HG02884 (cell line): ENCODE data around the gene CNPY3.
A peak's percentile ranks its signal among the peaks of the same experiment; 100 is the strongest.
"Not testable (repeated sequence)": the region's sequence is repeated elsewhere in the genome, so short reads cannot be mapped to it uniquely, and the experiment has no call there.

ENCODE experiments used
- ATAC-seq: cut with Tn5 transposase; IDR thresholded peaks from one replicate; pipeline ENCODE4 v1.9.1; 2021; ENCODE audit warnings: mild to moderate bottlenecking, moderate library complexity; ENCODE audit not compliant: unreplicated experiment

CNPY3 gene

DNA sequence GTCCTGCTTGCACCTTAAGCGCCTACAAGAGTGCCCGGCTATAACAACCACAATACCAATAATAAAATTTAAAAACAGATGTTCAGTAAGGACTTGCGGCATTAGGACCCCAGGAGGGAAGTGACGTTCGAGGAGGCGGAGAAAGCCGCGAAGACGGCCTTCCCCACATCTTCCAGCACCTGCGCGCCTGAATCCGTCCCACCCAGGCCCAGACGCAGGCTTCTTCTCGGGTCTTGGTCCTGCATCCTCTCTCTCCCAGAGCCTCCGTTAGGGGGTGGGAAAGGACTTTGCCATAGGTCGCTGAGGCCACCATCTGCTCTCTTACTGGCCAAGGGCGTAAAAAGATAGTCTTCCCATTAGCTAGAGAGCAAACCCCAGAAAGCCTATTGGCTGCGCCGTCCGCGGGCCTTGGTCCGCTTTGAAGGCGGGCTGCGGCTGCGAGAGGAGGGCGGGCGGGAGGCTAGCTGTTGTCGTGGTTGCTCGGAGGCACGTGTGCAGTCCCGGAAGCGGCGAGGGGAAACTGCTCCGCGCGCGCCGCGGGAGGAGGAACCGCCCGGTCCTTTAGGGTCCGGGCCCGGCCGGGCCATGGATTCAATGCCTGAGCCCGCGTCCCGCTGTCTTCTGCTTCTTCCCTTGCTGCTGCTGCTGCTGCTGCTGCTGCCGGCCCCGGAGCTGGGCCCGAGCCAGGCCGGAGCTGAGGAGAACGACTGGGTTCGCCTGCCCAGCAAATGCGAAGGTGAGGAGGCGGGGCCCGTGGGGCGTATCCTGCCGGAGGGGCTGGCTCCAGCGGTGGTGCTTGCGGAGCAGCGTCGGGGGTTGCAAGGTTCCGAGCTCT lies at the start of gene CNPY3:
Gene CNPY3, plus strand, starts transcription at position 495 of the 835 bp plus-strand sequence. Its CDS starts 91 bp downstream, at position 586.
- ATAC-seq = peak; percentile 63

DNA sequence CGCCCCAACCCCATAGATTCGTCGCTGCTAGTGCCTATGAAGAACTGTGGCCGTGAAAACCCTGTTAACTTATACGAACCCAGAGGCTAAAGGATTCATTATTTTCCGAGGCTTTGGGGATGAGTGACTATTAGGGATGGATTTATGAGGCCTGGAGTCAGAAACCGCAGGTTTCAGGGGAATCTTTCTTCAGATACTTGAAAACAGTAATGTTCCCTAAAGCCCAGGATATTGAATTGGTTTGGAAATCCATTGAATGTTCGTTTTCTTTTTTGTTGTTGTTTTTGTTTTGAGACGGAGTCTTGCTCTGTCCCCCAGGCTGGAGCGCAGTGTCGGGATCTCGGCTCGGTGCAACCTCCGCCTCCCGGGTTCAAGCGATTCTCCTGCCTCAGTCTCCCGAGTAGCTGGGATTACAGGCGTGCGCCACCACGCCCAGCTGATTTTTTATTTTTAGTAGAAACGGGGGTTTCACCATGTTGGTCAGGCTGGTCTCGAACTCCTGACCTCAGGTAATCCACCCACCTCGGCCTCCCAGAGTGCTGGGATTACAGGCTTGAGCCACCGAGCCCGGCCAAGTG lies 49.0 kb upstream of the CNPY3 start:
- ATAC-seq = not testable (repeated sequence)

DNA sequence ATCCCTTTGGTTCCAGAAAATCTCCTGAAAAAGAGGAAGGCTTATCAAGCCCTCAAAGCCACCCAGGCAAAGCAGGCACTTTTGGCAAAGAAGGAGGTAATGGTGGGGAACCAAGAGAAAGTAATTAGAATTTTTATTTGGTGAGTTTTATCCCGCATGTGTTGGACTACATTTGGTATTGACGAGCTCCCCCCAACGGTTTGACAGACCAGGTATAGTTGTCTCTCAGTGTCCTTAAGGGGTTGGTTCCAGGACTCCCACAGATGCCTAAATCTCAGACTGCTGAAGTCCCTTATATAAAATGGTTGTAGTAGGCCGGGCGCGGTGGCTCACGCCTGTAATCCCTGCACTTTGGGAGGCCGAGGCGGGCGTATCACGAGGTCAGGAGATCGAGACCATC lies 48.4 kb upstream of the CNPY3 start:
- ATAC-seq = not testable (repeated sequence)

DNA sequence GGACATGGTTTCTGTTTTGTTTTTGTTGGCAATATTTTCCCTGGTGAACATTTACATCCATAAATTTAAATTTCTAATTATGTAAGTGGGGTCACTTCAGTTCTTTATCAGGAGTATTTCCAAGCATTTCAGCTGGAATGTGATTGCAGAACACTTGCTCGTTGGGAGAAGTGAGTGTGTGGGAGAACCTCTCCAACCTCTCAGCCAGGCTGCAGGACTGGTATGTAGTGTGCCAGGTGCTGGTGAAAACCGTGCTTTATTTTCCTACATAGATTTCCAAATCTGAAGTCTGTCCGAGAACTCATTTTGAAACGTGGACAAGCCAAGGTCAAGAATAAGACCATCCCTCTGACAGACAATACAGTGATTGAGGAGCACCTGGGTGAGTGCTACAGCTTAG lies 43.6 kb upstream of the CNPY3 start:
- ATAC-seq = no peak

DNA sequence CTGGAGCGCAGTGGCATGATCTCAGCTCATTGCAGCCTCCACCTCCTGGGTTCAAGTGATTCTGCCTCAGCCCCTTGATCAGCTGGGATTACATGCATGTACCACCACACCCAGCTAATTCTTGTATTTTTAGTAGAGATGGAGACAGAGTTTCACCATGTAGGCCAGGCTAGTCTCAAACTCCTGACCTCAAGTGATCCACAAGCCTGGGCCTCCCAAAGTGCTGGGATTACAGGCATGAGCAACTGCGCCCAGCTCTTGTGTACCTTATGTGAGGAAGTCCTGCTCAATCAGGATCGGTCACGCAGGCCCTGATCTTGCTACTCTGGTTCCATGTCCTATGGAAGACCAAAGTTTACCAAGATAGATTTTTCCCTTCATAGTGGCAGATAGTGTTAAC lies 41.1 kb upstream of the CNPY3 start:
- ATAC-seq = not testable (repeated sequence)

DNA sequence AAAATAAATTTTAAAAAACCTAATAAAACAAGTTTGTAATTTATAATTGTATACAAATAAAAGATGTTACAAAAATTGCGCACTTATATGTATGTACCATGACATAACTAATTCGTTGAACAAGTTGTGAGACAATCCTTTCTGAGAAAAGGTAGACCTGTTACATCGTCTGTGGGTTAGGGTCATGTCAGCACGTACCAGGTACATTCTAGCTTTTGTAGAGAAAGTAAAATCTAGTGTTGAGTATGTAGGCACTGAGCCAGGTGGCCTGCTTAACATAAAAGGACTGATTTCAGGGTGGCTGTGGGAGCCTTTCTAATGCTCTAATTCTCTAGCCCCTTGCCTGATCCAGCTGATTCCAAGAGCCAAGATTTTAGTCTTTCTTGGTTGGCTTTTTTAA lies 39.5 kb upstream of the CNPY3 start:
- no peak for ATAC-seq

DNA sequence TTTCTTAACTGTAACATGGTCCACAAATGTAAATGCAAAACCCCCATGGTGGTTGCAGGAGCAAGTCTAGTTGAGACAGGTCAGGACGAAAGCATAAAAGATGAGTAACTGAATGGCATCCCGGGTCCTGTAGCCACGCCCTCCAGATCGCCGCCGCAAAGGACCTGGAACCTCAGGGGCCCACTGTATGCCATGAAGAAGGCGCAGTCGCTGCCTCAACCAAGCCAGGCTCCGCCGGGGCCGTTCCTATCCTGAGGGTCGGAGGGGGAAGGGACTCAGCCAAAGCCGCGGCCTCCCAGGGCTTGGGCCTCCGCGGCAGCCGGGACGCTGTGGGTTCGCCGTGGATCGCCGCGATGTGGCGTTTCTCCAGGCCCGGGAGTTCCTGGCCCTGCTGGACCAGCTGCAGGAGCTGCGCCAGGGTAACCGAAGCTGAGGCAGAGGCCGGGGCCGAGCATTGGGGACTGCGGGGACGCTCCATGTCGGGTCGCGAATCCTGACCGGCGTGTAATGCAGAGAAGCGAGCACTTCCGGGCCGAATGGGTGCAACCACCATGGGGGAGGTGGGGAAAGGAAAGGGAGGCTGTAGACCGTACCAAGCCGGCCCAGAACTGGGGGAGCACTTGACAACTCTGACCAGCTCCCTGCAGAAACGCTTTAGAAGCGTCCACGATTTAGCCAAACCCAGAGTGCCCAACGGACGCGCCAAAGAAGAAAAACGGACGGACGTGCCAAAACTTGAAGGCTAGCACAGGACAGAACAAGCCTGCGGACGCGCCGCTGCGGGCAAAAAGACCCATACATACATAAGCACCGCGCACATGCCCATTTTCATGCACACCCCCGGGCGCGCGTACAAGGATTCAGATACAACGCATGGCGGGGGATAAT lies 38.7 kb upstream of the CNPY3 start:
- peak; percentile 76 for ATAC-seq

DNA sequence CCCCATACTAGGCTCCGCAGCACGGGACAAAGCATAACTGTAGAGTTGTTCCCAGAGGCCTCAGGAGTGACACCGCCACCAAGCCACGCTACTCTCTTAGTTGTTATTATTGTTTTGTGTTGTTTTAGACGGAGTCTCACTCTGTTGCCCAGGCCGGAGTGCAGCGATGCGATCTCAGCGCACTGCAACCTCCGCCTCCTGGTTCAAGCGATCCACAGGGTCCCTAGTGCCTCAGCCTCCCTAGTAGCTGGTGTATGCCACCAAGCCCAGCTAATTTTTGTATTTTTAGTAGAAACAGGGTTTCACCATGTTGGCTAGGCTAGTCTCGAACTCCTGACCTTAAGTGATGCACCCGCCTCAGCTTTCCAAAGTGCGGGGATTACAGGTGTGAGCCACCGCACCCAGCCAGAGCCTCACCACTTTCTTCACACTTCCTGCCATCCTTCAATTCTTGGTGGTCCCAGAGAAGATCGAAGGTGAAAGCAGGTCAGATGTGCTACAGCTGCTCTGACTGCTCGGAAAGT lies 38.0 kb upstream of the CNPY3 start:
- ATAC-seq = no peak

DNA sequence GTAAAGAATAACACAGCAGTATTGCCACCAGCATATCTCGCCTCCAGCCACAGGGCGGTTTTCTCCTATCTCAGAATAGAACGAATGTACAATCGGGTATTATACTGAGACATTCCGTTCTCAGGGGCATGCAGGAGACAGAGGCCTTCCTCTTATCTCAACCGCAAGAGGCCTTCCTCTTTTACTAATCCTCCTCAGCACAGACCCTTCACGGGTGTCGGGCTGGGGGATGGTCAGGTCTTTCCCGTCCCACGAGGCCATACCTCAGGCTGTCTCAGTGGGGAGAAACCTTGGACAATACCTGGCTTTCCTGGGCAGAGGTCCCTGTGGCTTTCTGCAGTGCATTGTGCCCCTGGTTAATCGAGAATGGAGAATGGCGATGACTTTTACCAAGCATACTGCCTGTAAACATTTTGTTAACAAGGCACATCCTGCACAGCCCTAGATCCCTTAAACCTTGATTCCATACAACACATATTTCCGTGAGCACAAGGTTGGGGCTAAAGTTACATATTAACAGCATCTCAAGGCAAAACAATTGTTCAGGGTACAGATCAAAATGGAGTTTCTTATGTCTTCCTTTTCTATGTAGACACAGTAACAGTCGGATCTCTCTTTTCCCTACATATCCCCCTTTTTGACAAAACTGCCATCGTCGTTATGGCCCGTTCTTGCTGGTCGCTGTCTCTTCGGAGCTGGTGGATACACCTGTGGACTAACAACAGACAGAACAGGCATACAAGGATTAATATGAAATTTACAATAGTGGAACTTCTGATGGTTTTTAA lies 35.0 kb upstream of the CNPY3 start:
- not testable (repeated sequence) for ATAC-seq

DNA sequence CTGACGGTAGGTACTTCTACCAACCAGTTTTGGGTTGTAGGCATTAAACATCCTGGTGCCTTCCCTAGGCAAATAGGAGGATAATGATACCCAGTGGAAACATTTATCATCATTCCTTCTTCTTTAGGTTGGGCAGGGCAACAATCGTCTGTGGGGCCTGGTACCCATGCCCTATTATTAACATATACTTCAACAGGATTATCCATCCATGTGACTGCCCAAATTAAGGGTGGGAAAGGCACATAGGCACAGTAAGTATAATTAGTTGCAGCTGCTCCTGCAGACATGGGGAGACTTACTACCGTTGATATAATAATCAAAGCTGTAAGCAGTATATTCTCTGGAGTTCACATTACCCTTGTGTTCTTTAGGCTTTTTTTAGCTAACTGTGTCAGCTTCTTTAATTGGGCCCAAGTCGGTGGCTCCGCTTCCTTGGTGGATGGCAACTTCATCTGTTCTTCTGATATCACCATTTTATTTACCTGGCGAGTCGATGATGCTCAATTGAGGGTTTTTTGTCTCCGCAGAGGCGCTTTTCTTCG lies 33.0 kb upstream of the CNPY3 start:
- no peak for ATAC-seq

DNA sequence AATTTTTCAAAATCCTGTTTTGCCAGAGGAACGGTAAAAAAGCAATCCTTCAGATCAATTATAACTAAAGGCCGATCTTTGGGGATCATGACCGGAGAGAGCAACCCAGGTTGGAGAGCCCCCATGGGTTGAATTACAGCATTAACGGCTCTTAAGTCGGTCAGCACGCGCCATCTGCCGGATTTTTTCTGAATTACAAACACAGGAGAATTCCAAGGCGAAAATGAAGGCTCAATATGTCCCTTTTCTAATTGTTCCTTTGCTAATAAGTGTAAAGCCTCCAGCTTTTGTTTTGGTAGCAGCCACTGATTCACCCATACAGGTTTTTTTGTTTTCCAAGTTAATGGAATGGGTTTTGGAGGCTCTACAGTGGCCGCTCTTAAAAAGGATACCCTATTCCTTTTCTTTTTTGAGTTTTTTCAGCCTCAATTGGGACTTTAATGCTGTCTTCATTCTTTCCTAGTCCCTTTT lies 30.4 kb upstream of the CNPY3 start:
- no peak for ATAC-seq

DNA sequence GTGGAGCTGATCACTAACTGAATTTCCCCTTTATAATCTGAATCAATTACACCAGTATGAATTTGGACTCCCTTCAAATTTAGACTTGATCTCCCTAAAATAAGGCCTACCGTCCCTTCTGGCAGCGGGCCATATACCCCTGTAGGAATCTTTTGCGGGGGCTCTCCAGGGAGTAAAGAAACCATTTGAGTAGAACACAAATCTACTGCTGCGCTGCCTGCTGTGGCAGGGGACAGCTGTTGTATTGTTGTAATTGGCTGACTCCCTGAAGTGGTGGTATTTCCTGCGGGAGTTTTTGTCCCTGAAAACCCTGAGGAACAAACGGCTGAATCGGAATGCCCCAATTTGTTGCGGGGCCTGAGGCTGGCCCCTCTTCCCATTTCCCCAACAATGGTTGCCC lies 29.4 kb upstream of the CNPY3 start:
- no peak for ATAC-seq

DNA sequence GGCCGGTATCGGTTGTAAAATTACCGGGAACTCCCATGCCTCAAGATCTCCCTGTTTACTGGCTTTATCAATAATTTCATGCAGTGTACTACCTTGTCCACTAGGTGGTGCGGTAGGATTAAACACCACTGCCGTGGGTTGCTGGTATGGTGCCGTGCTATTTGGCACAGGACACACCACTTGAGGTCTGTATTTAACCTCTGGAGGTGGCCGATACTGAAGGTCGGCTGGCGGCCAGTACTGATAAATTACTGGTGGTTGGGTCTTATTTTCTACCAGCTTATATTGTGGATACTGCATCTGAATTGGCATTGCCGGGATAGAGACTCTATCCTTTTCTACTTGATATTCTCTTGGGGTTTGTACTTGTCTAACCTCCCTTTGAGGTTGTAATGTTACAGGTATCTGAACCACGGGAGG lies 27.7 kb upstream of the CNPY3 start:
- no peak for ATAC-seq

DNA sequence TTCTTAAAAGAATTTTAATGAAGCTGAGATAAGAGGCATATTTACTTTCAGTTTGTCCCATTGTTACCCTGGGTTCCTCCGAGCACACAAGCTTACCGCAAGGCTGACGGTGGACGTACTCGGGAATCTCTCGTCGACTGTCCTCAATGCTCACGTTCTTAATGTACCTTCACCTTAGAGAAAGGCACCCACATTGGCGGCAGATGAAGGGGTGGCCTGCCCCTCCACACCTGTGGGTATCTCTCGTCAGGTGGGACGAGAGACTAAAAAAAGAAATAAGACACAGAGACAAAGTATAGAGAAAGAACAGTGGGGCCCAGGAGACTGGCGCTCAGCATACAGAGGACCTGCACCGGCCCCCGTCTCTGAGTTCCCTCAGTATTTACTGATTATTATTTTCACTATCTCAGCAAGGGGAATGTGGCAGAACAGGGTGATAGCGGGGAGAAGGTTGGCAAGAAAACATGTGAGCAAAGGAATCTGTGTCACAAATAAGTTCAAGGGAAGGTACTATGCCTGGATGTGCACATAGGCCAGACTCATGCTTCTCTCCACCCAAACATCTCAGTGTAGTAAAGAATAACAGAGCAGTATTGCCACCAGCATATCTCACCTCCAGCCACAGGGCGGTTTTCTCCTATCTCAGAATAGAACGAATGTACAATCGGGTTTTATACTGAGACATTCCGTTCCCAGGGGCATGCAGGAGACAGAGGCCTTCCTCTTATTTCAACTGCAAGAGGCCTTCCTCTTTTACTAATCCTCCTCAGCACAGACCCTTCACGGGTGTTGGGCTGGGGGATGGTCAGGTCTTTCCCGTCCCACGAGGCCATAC lies 26.6 kb upstream of the CNPY3 start:
- ATAC-seq = not testable (repeated sequence)

DNA sequence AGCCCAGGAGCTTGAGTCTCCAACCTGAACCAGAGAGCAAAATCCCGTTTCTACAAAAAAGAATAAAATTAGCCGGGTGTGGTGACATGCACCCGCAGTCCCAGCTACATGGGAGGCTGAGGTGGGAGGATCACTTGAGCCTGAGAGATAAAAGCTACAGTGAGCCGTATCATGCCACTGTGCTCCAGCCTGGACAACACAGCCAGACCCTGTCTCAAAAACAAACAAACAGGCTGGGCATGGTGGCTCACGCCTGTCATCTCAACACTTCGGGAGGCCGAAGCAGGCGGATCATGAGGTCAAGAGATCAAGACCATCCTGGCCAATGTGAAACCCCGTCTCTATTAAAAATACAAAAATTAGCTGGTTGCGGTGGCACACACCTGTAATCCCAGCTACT lies 24.8 kb upstream of the CNPY3 start:
- ATAC-seq = no peak

DNA sequence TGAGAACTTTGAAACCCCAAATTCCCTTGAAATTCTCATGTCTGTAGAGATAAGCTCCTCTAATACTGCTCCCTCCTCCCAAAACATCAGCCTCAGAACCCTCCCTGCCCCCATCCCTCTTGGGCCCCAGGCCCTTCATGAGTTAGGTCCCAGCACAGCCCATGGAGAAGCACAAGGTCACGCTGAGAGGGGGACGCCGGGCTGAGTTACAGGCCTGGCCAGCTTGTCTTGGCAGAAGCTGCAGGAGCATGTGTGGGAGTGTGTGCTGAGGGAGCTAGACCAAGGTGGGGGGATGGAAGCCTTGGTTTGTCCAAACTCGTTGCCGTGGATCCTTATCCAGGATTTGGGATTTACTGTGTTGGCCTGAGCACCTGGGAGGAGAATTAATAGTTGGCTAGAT lies 21.9 kb upstream of the CNPY3 start:
- ATAC-seq = no peak

DNA sequence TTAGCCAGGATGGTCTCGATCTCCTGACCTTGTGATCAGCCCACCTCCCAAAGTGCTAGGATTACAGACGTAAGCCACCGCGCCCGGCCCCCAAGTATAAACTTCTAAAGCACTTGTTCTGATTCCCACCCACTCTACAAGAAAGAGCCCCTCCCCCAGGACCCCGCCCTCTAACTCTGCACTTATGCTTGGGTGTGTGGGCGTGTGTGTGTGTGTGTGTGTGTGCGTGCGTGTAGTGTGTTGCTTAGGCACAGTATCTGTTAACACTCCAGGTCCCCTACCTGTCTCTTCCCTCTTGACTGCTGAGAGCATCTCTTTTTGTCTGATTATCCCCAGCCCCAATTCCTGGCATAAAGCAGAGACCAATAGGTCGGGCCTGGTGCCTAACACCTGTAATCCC lies 19.4 kb upstream of the CNPY3 start:
- no peak for ATAC-seq

DNA sequence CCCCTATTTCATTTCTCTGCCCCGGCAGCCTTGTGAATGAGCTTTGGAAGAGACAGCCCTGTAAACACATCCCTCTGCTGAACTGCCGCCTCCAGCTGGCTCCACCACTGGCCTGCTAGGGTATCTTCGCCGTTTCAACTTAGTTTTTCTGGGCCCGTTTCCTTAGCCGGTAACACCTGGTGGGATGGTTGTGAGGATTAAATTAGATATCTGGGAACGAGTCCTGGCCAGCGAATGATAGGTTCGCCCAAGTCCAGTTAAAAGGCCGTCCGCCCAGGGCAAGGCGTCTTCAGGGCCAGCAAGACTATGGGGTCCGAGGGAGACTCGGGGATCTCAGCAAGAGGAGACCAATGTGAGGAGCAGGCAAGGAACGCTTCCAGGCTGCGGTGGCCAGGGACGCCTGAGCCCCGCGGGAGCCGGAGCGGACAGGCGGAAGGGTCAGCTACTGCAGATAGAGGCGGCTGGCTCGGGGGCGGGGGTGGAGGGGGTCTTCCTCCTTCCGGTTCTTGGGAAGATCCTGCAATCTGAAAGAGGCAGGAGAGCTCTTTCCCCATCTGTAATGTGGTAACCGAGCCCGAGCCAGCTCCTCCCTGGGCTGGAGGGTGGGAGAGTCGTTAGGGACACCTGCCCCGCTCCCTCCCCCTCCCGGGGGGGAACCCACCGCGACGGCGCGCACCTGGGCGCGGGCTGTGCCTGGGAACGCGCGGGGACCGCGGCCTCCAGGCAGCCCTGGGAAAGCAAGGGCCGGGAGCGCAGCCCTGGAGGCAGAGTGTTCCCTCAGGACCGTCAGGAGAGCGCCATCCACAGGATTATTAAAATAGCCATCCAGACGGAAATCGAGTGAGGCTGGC lies 17.9 kb upstream of the CNPY3 start:
- ATAC-seq = no peak
